Neutrophil (primary cell): Measurements from ENCODE around the gene SPDEF.

Experiments
- H3K27ac ChIP-seq: fragments of 200-600 bp; sonication (generic); 2 replicates; pipeline ENCODE4 v1.5.1; 2016; ENCODE audit warnings: mild to moderate bottlenecking, moderate library complexity
- H3K27me3 ChIP-seq: fragments of 200-600 bp; sonication (generic); 2 replicates; pipeline ENCODE4 v1.6.0; 2016; ENCODE audit warnings: mild to moderate bottlenecking
- H3K36me3 ChIP-seq: fragments of 200-600 bp; sonication (generic); 2 replicates; pipeline ENCODE4 v1.5.1; 2017
- H3K4me1 ChIP-seq, 2 experiments: fragments of 200-600 bp in 1 of 2; sonication (generic) in 1 of 2; 1 replicate in 1 of 2; 2 replicates in 1 of 2; pipeline versions ENCODE4 v1.5.1 to v1.6.1; 2013 to 2016; ENCODE audit warnings: low read depth in 1 of 2, low read length in 1 of 2, mild to moderate bottlenecking in 1 of 2, moderate library complexity in 1 of 2; ENCODE audit not compliant: control insufficient read depth in 1 of 2, insufficient read depth in 1 of 2
- H3K4me3 ChIP-seq, 2 experiments: fragments of 200-600 bp in 1 of 2; sonication (generic) in 1 of 2; 1 replicate in 1 of 2; 2 replicates in 1 of 2; pipeline ENCODE4 v1.5.1; 2013 to 2016; ENCODE audit warnings: low read depth in 1 of 2, low read length in 1 of 2, mild to moderate bottlenecking in 1 of 2, moderate library complexity in 1 of 2
- H3K9me3 ChIP-seq: fragments of 200-600 bp; sonication (generic); 2 replicates; pipeline ENCODE4 v1.5.1; 2016
- CTCF ChIP-seq: fragments of 200-600 bp; sonication (generic); IDR thresholded peaks from 2 replicates; pipeline ENCODE4 v1.5.1; 2016; ENCODE audit warnings: antibody characterized with exemption

SPDEF gene

GRCh38 chr6:34572021-34572420 lies 15.9 kb upstream of the SPDEF start:
- Histone ChIP-seq H3K4me1 (no peaks in the 10 kb centered on the region), H3K36me3 (no peaks in the 10 kb centered on the region), H3K27me3 (peaks cover 7% of the 10 kb centered on the region), H3K27ac (no peak overlapping the region), H3K9me3 (no peaks in the 10 kb centered on the region), H3K4me3 (no peak overlapping the region)
- no peak for TF ChIP-seq CTCF

GRCh38 chr6:34571388-34571787 lies 15.3 kb upstream of the SPDEF start:
- Histone ChIP-seq H3K4me3 (no peak overlapping the region), H3K27me3 (peaks cover 7% of the 10 kb centered on the region), H3K4me1 (no peaks in the 10 kb centered on the region), H3K36me3 (no peaks in the 10 kb centered on the region), H3K27ac (no peak overlapping the region), H3K9me3 (no peaks in the 10 kb centered on the region)
- no peak for TF ChIP-seq CTCF

GRCh38 chr6:34570066-34570833 lies 14.1 kb upstream of the SPDEF start:
- no peak for TF ChIP-seq CTCF
- H3K27ac ChIP-seq, result no peak overlapping the region
- H3K9me3 ChIP-seq, result no peaks in the 10 kb centered on the region
- no peak overlapping the region for H3K4me3 ChIP-seq
- peaks cover 7% of the 10 kb centered on the region for H3K27me3 ChIP-seq
- no peaks in the 10 kb centered on the region for H3K36me3 ChIP-seq
- no peaks in the 10 kb centered on the region for H3K4me1 ChIP-seq

GRCh38 chr6:34569361-34569973 lies 13.3 kb upstream of the SPDEF start:
- no peak for TF ChIP-seq CTCF
- no peaks in the 10 kb centered on the region for H3K4me1 ChIP-seq
- no peaks in the 10 kb centered on the region for H3K36me3 ChIP-seq
- H3K27me3 ChIP-seq, result peaks cover 7% of the 10 kb centered on the region
- H3K4me3 ChIP-seq, result no peak overlapping the region
- H3K27ac ChIP-seq, result no peak overlapping the region
- no peaks in the 10 kb centered on the region for H3K9me3 ChIP-seq

- TF ChIP-seq CTCF, result no peak
- H3K4me3 ChIP-seq, result no peak overlapping the region
- H3K9me3 ChIP-seq, result no peaks in the 10 kb centered on the region
- H3K27me3 ChIP-seq, result peaks cover 7% of the 10 kb centered on the region
- no peaks in the 10 kb centered on the region for H3K4me1 ChIP-seq
- H3K27ac ChIP-seq, result no peak overlapping the region
- H3K36me3 ChIP-seq, result no peaks in the 10 kb centered on the region
Measured at GRCh38 chr6:34568341-34569201, 12.4 kb upstream of the SPDEF start.
